Colonic mucosa (tissue), 4 donors: Measurements from ENCODE around the gene MSI2. TPM values are rescaled to one million over a fixed set of nuclear protein-coding genes. Genes with fewer than 3 reads are reported as not detected.

ENCODE experiments used
- DNase-seq: peaks from one replicate; pipeline ENCODE4 v3.0.0-alpha.2; 2020
- H3K27ac ChIP-seq: fragments of 200-600 bp; one replicate; pipeline ENCODE4 v1.8.0; 2021
- H3K27me3 ChIP-seq: fragments of 200-600 bp; one replicate; pipeline ENCODE4 v1.8.0; 2021
- H3K36me3 ChIP-seq: fragments of 200-600 bp; one replicate; pipeline ENCODE4 v1.8.0; 2021
- H3K4me1 ChIP-seq: fragments of 200-600 bp; one replicate; pipeline ENCODE4 v1.8.0; 2021; ENCODE audit warnings: mild to moderate bottlenecking
- H3K4me3 ChIP-seq: fragments of 200-600 bp; one replicate; pipeline ENCODE4 v1.8.0; 2021
- H3K9ac ChIP-seq, 2 donors: one replicate each; pipeline ENCODE4 v1.7.0; 2013; ENCODE audit warnings: control low read depth in 2 of 2, low read depth in 2 of 2, low read length in 2 of 2
- H3K9me3 ChIP-seq: fragments of 200-600 bp; one replicate; pipeline ENCODE4 v1.8.0; 2021
- CTCF ChIP-seq: fragments of 200-600 bp; IDR thresholded peaks from one replicate; pipeline ENCODE4 v1.8.0; 2022; ENCODE audit warnings: antibody characterized with exemption, mild to moderate bottlenecking
- intact Hi-C: fragments of 100-400 bp; cut with DNase I; formaldehyde crosslinking; loops from one replicate; pipeline ENCODE4 v1.14.1; 2022
- total RNA-seq, 2 donors: library from RNA; stranded (reverse); fragmentation: NEBNext Ultra II Directional in 1 of 2; extraction: Animal tissue kit (Norgen Biotek cat#: 25700) in 1 of 2; gene quantifications; one replicate each; pipeline ENCODE4 v1.2.1, GENCODE V29; 2021
- donor health status: healthy.
- donor health status: DM: no; HTN: no; CAD: no.
- donor health status: DM: no; HTN: no; CAD: no.

MSI2 gene
- total RNA-seq, 2 donors from 2014 or later: 61.6 to 75.4 TPM

DNA sequence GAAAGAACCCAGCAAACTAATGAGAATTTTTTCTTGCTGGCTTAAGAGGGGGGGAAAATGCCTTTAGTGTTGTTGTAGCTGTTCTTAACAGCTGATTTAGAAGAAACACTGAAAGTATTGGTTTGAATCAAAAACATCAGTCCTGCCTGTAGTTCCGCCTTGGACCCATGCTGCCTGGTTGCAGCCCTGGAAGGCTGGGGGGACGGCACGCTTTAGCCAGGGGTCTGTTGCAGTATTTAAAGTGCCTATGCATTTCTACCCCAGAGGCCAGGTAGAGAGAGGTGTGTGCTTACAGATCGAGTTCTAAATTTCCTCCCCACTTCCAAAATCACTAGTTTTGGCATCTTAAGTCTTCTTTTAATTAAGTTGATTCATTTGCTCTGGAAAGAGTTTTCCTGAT lies 286.9 kb downstream of the MSI2 start:
- intact Hi-C loops: no loop called here
- no peak for TF ChIP-seq CTCF
- H3K9ac ChIP-seq: no peak overlapping the region
- H3K27me3 ChIP-seq: no peaks in the 10 kb centered on the region
- H3K4me3 ChIP-seq: no peak overlapping the region
- H3K27ac ChIP-seq: no peak overlapping the region
- H3K36me3 ChIP-seq: no peaks in the 10 kb centered on the region
- no peaks in the 10 kb centered on the region for H3K9me3 ChIP-seq
- DNase-seq: no peak
- H3K4me1 ChIP-seq: no peaks in the 10 kb centered on the region

DNA sequence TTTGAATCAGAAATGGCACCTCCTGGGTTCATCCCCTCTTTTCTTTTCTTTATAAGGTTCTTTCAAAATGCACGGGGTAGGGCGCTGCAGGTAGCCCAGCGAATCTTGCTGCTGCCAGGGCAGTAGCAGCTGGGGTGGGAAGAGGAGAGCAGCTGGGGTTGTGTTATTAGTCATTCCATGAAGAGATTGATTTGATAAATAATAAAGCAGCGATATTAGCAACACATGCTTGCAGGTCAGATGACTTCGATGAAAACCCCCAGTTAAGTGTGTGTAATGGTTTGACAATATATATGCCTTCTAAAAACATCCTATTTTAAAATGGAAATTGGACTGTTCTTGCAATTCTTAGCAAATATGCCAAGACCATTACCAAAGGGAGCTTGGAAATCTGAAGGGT lies 288.1 kb downstream of the MSI2 start:
- intact Hi-C loops: no loop called here
- H3K27ac ChIP-seq: no peak overlapping the region
- TF ChIP-seq CTCF: no peak
- no peaks in the 10 kb centered on the region for H3K27me3 ChIP-seq
- H3K4me1 ChIP-seq: no peaks in the 10 kb centered on the region
- H3K36me3 ChIP-seq: no peaks in the 10 kb centered on the region
- no peak overlapping the region for H3K9ac ChIP-seq
- H3K9me3 ChIP-seq: no peaks in the 10 kb centered on the region
- no peak overlapping the region for H3K4me3 ChIP-seq
- DNase-seq: no peak

DNA sequence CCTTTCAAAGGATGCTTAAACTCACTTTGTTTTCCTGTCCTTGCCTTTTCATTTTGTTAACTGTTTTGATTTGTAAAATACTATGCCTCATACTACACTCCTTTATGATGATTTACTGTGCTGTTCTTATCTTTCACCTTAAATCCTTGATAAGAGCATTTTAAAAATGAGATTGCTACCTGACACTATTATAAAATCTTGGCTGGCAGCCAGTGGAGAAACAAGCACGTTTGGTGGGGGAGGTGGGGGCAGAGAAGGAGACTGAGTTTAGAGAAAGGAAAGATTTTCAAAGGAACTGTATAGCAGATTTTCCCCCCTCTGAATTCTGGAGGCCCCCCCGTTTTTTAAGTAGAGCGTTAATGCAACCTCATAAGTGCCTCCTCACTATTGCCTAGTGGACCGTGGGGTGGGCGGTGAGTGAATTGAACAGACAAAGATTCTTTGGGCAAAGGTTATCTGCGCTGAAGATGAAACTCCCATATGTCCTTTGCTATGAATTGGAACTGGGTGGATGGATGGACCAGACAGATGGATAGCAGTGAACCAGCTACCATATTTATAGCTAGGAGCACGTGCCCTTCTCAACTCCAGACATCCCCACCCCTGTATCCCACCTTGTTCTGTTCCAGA lies 288.6 kb downstream of the MSI2 start:
- no peak overlapping the region for H3K4me3 ChIP-seq
- H3K27ac ChIP-seq: no peak overlapping the region
- no peak for DNase-seq

DNA sequence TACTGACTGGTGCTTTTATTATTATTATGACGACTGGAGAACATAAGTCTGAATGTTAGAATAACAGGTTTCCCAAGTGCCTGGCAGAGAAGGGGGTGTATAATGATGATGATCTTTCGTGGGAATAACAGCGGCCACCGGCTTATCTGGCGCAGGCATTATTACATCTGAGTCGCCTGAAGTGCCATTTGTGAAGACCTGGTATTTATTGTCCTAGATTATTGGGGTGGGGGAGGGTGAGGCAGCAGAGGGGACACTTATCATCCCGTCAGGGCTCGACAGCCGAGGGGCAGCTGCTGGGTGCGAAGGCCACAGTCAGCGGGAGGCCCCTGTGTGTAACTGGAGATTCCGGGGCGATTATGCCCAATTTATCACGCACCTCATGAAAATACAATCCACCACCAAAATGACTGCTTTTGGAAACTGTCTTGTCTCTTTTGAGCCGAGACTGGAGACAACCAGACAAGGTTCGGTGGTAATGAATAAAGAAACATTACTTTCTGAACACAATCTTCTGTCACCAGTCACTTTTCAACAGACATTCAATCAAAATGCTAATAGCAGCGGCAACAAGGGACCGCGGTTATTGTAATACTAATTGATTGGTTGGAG lies 289.5 kb downstream of the MSI2 start:
- H3K4me3 ChIP-seq: no peak overlapping the region
- H3K27ac ChIP-seq: no peak overlapping the region
- no peak overlapping the region for H3K9ac ChIP-seq
- no peak for TF ChIP-seq CTCF
- H3K36me3 ChIP-seq: no peaks in the 10 kb centered on the region
- no peaks in the 10 kb centered on the region for H3K4me1 ChIP-seq
- H3K27me3 ChIP-seq: no peaks in the 10 kb centered on the region
- no peak for DNase-seq
- intact Hi-C loops: no loop called here
- H3K9me3 ChIP-seq: no peaks in the 10 kb centered on the region

More for the DNA sequence above, 288.6 kb downstream of the MSI2 start:
- H3K4me1 ChIP-seq: no peaks in the 10 kb centered on the region
- H3K27me3 ChIP-seq: no peaks in the 10 kb centered on the region
- no peaks in the 10 kb centered on the region for H3K9me3 ChIP-seq
- H3K9ac ChIP-seq: no peak overlapping the region
- no peaks in the 10 kb centered on the region for H3K36me3 ChIP-seq
- TF ChIP-seq CTCF: no peak
- intact Hi-C loops: no loop called here

DNA sequence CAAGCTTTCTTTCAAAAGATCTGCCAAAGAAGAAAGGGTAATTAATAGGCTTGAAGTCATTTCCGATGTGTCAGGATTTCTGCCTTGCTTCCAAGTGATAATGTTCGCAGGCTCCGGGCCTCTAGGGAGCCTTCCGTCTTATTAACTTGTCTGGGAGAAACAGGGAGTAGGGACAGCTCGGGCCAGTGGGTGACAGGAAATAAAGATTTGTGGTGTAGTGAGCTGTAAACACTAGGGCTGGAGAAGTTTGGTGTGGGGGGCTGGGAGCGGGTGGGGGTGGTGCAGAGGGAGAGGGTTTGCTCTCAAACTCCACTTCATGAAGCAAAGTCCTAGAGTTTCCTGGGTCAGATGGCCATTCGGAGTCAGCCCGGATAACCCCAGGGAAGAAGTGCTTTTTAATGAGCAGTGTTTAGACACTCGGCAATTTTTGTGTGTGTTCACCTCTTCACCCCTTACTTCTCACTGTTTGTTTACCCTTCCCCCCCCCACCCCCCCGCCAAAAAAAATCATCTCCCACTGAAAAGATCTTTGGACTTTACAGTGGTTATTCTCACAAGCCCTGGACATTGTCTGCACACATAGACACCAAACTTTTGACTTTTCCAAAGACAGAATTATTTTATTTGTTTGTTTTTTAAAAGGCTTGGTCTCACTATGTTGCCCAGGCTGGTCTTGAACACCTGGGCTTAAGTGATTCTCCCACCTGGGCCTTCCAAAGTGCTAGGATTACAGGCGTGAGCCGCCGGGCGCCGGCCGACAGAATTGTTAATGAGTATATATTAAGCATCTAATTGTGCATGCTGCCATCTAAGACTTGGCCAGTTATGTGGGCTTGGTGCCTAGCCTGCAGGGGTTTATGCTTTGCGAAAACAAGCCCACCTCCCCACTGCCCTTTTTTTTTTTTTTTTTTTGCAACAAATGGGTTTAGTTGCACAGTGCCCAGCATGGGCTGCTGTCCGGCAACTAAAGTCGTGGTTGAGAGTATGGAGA lies 292.4 kb downstream of the MSI2 start:
- no peak overlapping the region for H3K9ac ChIP-seq
- no peak for TF ChIP-seq CTCF
- no peaks in the 10 kb centered on the region for H3K9me3 ChIP-seq
- no peak for DNase-seq
- no peak overlapping the region for H3K4me3 ChIP-seq
- intact Hi-C loops: no loop called here
- H3K27me3 ChIP-seq: no peaks in the 10 kb centered on the region
- H3K27ac ChIP-seq: no peak overlapping the region
- H3K4me1 ChIP-seq: no peaks in the 10 kb centered on the region
- no peaks in the 10 kb centered on the region for H3K36me3 ChIP-seq
